Smooth muscle cell (in vitro differentiated cells): Measurements from ENCODE around the gene KRT84. TPM values are rescaled to one million over a fixed set of nuclear protein-coding genes. Genes with fewer than 3 reads are reported as not detected.

Source experiments
- DNase-seq: peaks from one replicate; lab custom pipeline; 2025; ENCODE audit not compliant: unreplicated experiment; lab: John Stamatoyannopoulos, UW
- H2AFZ ChIP-seq: fragments of 200-600 bp; sonication (generic); 2 replicates; pipeline ENCODE4 v1.6.0; 2016; ENCODE audit warnings: antibody characterized with exemption, low read depth, mild to moderate bottlenecking
- H3F3A ChIP-seq: fragments of 200-600 bp; sonication (generic); 2 replicates; pipeline ENCODE4 v1.6.0; 2017; ENCODE audit warnings: antibody characterized with exemption, low read depth
- H3K27ac ChIP-seq: fragments of 200-600 bp; sonication (generic); 2 replicates; pipeline ENCODE4 v1.5.1; 2016; ENCODE audit warnings: low read depth, mild to moderate bottlenecking
- H3K27me3 ChIP-seq: fragments of 200-600 bp; sonication (generic); 2 replicates; pipeline ENCODE4 v1.6.1; 2016; ENCODE audit warnings: low read depth, mild to moderate bottlenecking
- H3K36me3 ChIP-seq: fragments of 200-600 bp; sonication (generic); 2 replicates; pipeline ENCODE4 v1.5.1; 2016; ENCODE audit warnings: low read depth
- H3K4me1 ChIP-seq: fragments of 200-600 bp; sonication (generic); 2 replicates; pipeline ENCODE4 v1.5.1; 2016; ENCODE audit warnings: low read depth
- H3K4me2 ChIP-seq: fragments of 200-600 bp; sonication (generic); 2 replicates; pipeline ENCODE4 v1.6.0; 2016; ENCODE audit warnings: mild to moderate bottlenecking
- H3K4me3 ChIP-seq: fragments of 200-600 bp; sonication (generic); 2 replicates; pipeline ENCODE4 v1.5.1; 2016; ENCODE audit warnings: mild to moderate bottlenecking
- H3K79me2 ChIP-seq: fragments of 200-600 bp; sonication (generic); 2 replicates; pipeline ENCODE4 v1.6.0; 2016; ENCODE audit warnings: low read depth, mild to moderate bottlenecking
- H3K9ac ChIP-seq: fragments of 200-600 bp; sonication (generic); 2 replicates; pipeline ENCODE4 v1.6.0; 2016; ENCODE audit warnings: low read depth
- H3K9me3 ChIP-seq: fragments of 200-600 bp; sonication (generic); replicated peaks from 2 replicates; pipeline ENCODE4 v1.5.1; 2016; ENCODE audit warnings: low read depth
- H4K20me1 ChIP-seq: fragments of 200-600 bp; sonication (generic); 2 replicates; pipeline ENCODE4 v1.6.0; 2016; ENCODE audit warnings: low read depth
- WGBS: methylation state at CpG from one replicate; pipeline ENCODE4 v1.1.7; 2016; ENCODE audit warnings: low lambda C conversion rate; 5-methylcytosine and 5-hydroxymethylcytosine counted together
- polyA plus RNA-seq: library from polyadenylated mRNA; unstranded; fragments of >200 nt; fragmentation: Nextera tagmentation; extraction: Ambion mirVana; gene quantifications from 2 replicates; pipeline ENCODE4 v1.2.1, GENCODE V29; 2016
- total RNA-seq: library from RNA; depleted of rRNA; stranded (reverse); fragments of >200 nt; gene quantifications from 2 replicates; pipeline ENCODE4 v1.2.3, GENCODE V29; 2014
- TF ChIP-seq, protein P1 (sequence below): fragments of 200-600 bp; sonication (generic); IDR thresholded peaks from 2 replicates; pipeline ENCODE4 v1.5.1; 2017; ENCODE audit warnings: borderline replicate concordance, mild to moderate bottlenecking, antibody characterized with exemption; ENCODE audit not compliant: insufficient read depth, poor library complexity, severe bottlenecking

KRT84 gene
- total RNA-seq (5.6 and 8.0 TPM in 2 replicates), polyA plus RNA-seq (0.09 and 2.1 TPM in 2 replicates)

- H3K79me2 ChIP-seq = no peaks in the 10 kb centered on the region
- no peak within 1 kb of the TSS for H3K4me3 ChIP-seq
- no peaks in the 10 kb centered on the region for H3F3A ChIP-seq
- H3K27me3 ChIP-seq = peaks cover 22% of the 10 kb centered on the region
- no peak for DNase-seq
- H3K36me3 ChIP-seq = no peaks in the 10 kb centered on the region
- no peaks in the 10 kb centered on the region for H4K20me1 ChIP-seq
- 94% methylated on average over 11 of the region's 11 CpGs for WGBS
- H3K9ac ChIP-seq = no peak within 1 kb of the TSS
- TF ChIP-seq, protein P1, sequence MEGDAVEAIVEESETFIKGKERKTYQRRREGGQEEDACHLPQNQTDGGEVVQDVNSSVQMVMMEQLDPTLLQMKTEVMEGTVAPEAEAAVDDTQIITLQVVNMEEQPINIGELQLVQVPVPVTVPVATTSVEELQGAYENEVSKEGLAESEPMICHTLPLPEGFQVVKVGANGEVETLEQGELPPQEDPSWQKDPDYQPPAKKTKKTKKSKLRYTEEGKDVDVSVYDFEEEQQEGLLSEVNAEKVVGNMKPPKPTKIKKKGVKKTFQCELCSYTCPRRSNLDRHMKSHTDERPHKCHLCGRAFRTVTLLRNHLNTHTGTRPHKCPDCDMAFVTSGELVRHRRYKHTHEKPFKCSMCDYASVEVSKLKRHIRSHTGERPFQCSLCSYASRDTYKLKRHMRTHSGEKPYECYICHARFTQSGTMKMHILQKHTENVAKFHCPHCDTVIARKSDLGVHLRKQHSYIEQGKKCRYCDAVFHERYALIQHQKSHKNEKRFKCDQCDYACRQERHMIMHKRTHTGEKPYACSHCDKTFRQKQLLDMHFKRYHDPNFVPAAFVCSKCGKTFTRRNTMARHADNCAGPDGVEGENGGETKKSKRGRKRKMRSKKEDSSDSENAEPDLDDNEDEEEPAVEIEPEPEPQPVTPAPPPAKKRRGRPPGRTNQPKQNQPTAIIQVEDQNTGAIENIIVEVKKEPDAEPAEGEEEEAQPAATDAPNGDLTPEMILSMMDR = no peak
- no peak within 1 kb of the TSS for H3K4me2 ChIP-seq
- H3K9me3 ChIP-seq = no peaks in the 10 kb centered on the region
- no peak within 1 kb of the TSS for H2AFZ ChIP-seq
- H3K4me1 ChIP-seq = no peaks in the 10 kb centered on the region
- no peak within 1 kb of the TSS for H3K27ac ChIP-seq
These were observed at the start of gene KRT84 for GRCh38 chr12:52385226-52385702. Gene KRT84, minus strand, starts transcription at chr12:52385652. Its CDS starts 67 bp downstream, at chr12:52385585.

DNA sequence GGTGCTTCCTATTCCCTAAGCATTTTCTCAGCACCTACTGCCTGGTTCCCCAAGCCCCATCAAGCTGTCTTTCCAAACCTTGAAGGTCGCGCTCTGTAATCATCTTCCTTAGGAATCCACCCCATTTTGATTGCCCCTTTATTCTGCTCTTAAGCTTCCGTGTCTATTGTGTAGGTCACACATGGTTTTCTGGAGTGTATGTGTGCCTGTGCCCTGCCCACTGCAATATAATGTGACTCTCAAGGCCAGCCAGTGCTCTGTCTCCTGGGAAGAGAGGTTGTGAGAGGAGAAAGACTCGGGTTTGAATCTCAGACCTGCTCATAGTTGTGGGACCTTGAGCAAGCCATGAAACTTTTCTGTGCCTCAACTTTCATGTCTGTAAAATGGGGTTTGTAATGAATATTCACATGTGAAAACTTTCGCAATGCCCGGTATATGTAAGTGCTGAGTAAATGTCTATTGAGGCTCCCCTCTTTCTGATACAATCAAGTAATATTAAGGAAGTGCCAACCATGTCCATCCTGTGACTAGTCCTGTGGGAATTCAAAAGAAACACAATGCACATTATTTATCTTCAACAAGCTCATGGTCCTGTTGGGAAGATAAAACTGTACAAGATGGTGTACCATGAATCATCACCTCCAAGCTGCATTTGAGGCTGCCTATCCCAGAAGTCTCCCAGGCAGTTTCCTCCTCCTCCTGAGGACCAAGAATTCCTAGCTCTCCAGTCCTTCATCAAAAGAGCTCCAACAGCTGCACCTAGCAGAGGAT lies 49.5 kb upstream of the KRT84 start:
- no peak for DNase-seq
- no peaks in the 10 kb centered on the region for H3K4me1 ChIP-seq
- no peak overlapping the region for H3K27ac ChIP-seq
- TF ChIP-seq, protein P1 = no peak
- H3K9ac ChIP-seq = no peak overlapping the region
- H2AFZ ChIP-seq = no peak overlapping the region
- peaks cover 28% of the 10 kb centered on the region for H3K27me3 ChIP-seq
- no peak overlapping the region for H3K4me2 ChIP-seq
- no peaks in the 10 kb centered on the region for H3K9me3 ChIP-seq
- H3K36me3 ChIP-seq = no peaks in the 10 kb centered on the region
- H3F3A ChIP-seq = peaks cover 8% of the 10 kb centered on the region
- no peaks in the 10 kb centered on the region for H3K79me2 ChIP-seq
- H4K20me1 ChIP-seq = no peaks in the 10 kb centered on the region
- H3K4me3 ChIP-seq = no peak overlapping the region
- 95% methylated on average over 6 of the region's 6 CpGs for WGBS

DNA sequence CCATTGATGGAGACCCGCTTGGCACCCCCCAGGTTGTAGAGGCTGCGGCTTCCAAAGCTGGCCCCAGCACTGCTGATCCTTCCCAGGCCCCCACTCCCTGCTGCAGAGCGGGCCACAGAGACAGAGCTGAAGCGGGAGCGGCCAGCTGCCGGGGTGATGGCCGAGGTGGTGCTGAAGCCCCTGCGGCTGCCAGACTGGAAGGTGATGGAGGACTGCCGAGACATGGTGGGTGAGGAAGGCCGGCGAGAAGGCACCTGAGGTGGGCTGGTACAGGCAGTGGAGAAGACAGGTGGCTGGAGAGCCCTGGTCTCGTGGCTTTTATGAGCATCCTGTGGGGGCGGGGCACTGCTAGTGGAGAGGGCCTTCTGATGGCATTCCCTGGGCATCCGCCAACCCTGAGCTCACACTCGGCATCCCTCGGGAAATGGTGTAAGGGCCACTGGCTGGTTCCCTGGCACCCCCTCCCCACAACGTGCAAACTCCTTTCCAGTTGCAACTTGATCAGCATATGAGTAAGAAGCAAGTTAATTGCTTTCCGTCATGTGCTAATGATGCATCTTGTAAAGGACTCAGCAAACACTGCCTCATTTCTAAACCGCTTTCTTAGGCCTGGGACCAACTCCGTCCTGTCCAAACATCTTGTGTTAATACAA lies 48.8 kb upstream of the KRT84 start, which contains the start of gene KRT75:
Gene KRT75, minus strand, starts transcription at position 291 of the 653 bp plus-strand sequence. Its CDS starts 67 bp downstream, at position 224.
- peaks cover 8% of the 10 kb centered on the region for H3F3A ChIP-seq
- no peak within 1 kb of the TSS for H3K4me3 ChIP-seq
- H4K20me1 ChIP-seq = no peaks in the 10 kb centered on the region
- 86% methylated on average over 20 of the region's 20 CpGs for WGBS
- H3K79me2 ChIP-seq = no peaks in the 10 kb centered on the region
- no peaks in the 10 kb centered on the region for H3K9me3 ChIP-seq
- DNase-seq = no peak
- H3K4me2 ChIP-seq = no peak within 1 kb of the TSS
- H3K9ac ChIP-seq = no peak within 1 kb of the TSS
- H3K27ac ChIP-seq = no peak within 1 kb of the TSS
- no peak within 1 kb of the TSS for H2AFZ ChIP-seq
- H3K4me1 ChIP-seq = no peaks in the 10 kb centered on the region
- peaks cover 32% of the 10 kb centered on the region for H3K27me3 ChIP-seq
- TF ChIP-seq, protein P1 = no peak
- no peaks in the 10 kb centered on the region for H3K36me3 ChIP-seq
